ENCODE results near the gene TBCD.

- TF ChIP-seq EZH2 (IDR thresholded peaks at IDR 0.05; ENCODE audit: insufficient read depth, low read length) = no peak
- TF ChIP-seq, protein P1, sequence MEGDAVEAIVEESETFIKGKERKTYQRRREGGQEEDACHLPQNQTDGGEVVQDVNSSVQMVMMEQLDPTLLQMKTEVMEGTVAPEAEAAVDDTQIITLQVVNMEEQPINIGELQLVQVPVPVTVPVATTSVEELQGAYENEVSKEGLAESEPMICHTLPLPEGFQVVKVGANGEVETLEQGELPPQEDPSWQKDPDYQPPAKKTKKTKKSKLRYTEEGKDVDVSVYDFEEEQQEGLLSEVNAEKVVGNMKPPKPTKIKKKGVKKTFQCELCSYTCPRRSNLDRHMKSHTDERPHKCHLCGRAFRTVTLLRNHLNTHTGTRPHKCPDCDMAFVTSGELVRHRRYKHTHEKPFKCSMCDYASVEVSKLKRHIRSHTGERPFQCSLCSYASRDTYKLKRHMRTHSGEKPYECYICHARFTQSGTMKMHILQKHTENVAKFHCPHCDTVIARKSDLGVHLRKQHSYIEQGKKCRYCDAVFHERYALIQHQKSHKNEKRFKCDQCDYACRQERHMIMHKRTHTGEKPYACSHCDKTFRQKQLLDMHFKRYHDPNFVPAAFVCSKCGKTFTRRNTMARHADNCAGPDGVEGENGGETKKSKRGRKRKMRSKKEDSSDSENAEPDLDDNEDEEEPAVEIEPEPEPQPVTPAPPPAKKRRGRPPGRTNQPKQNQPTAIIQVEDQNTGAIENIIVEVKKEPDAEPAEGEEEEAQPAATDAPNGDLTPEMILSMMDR (IDR thresholded peaks at IDR 0.05; ENCODE audit: insufficient read depth, low read depth, low read length) = no peak
These were observed 117.7 kb downstream of the TBCD start for GRCh38 chr17:82869536-82869935.
